ENCODE measurements around the gene EPHA10. TPM values are rescaled to one million over a fixed set of nuclear protein-coding genes. Genes with fewer than 3 reads are reported as not detected.

EPHA10 gene
- total RNA-seq = not detected in 2 replicates

DNA sequence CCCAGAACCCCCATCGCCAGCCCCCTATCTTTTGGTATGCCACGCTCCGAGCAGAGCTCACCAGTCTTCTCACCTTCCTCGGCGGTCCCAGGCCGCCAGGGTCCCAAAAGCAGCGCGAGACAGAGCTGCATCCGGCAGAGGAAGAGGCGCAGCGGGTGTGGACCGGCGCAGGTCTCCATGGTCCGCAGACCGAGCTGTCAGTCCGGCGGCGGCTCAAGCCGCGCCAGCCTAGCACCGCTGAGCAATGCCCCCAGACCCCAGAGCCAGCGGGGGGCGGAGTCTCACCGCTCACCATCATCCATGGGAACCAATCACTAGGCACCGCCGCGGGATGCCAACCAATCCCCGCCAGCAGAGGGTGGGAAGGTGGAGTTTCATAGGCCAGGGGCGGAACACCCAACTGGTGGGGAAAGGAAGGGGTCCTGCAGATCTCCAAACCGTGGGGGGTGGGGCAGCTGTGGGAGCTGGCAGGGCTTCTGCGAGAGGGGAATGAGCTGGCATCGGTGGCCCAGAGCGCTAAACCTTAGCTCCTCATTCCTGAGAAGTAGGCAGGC, at the start of gene EPHA10:
Gene EPHA10 (minus strand): TSS at position 233 of the 554 bp plus-strand sequence. CDS start 54 bp downstream, at position 179.

DNA sequence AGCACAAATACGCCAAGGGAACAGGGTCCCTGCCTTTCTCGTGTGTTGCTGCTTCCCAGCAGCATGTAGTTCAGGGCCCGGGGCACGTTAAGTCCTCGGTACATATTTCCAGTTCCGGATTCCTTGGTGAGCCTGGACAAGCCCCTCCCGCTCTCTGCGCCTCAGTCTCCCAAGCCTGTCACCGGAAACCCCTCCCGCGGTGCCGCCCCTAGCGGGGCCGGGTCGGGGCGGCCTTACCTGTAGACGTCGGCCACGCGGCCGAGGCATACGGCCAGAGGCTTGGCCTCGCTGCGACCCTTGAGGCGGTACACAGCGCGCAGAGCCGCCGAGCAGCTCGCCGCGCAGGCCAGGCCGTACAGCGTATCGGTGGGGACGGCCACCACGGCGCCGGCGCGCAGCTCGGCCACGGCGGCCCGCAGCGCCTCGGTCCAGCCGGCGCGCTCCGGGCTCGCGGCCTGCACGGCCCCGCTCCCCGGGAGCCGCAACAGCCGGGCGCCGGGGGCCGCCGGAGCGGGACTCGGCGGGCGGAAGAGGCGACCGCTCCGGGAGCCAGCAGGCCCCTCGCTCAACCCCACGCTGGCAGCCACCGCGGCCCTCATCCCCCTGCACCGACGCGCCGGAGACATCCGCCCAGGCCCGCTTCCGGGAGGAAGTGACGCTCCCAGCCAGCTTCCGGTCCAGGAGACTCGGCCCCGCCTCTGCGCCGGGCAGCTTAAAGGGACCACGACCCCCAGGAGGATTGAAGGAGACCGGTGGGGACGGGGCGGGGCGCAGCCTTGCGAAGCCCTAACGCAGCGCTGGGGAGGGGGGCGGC, 42.8 kb upstream of the EPHA10 start, which contains the start of the genes C1orf122 and YRDC:
Gene C1orf122 (plus strand): TSS at position 236 of the 814 bp plus-strand sequence. CDS start 615 bp downstream, outside the sequence.
Gene YRDC (minus strand): TSS at position 654 of the 814 bp plus-strand sequence. CDS start 28 bp downstream, at position 626.

DNA sequence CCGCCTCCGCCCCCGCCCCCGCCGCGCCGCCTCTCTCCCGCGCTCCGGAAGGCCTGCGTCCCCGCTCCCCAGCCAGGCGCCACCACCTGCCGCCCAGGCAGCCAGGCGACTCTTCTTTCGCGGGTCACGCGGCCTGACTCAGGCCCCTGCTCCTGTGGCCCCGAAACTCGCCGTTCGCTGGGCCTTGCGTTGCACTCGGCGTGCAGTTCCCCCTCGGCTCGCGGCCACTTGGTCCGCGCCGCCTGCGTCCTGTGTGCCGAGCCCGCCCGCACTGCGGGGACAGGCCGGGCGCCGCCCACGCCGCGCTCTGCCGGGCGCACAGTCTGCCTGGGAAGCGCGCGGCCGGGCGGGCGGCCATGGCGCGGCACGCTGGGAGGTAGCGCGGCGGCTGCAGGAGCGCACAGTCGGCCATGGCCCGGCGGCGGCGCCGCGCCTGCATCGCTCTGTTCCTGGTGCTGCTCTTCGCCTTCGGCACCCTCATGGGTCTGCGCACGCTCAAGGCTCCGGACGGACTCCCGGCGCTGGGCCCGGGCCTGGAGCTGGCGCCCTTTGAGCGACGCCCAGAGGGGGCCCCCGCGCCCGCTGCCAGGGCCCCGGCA, 29.0 kb upstream of the EPHA10 start, which contains the start of gene MANEAL:
Gene MANEAL (plus strand): TSS at position 75 of the 599 bp plus-strand sequence. CDS start 336 bp downstream, at position 411.

DNA sequence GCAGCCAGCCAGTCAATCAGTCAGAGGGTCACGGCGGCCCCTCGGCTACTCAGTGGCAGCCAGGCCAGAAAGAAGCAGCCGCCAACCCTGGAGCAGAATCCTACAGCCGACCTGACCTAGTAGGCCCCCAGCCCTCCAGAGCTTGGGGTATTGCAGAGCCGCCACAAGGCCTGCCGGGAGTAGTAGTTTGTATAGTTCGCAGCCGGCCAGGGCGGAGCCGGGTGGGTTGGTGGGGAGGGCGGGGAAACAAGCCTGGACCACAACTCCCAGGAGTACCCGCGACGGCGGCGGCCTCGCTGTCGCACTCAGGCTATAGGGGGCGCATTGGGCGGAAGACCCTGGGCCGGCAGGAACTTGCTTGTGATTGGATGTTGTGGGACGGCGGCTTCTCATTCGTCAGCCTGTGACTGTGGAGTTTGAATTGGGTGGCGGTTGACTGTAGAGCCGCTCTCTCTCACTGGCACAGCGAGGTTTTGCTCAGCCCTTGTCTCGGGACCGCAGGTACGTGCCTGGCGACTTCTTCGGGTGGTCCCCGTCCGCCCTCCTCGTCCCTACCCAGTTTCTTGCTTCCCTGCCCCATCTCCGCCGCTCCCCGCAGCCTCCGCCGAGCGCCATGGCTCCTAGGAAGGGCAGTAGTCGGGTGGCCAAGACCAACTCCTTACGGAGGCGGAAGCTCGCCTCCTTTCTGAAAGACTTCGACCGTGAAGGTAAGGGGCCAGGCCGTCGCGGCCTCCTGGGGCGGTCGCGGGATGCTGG, 72.7 kb downstream of the EPHA10 start, which contains the start of gene CDCA8:
Gene CDCA8 (plus strand): TSS at position 439 of the 756 bp plus-strand sequence. CDS start 175 bp downstream, at position 614.

Other genes starting within 250 kb of the EPHA10 start
- 17.7 and 21.2 TPM in 2 replicates for gene SNIP1, start 210.8 kb downstream of the EPHA10 start, total RNA-seq
- gene DNALI1, start 208.2 kb downstream of the EPHA10 start, total RNA-seq = 8.0 and 12.6 TPM in 2 replicates
- 23.2 and 40.1 TPM in 2 replicates for gene GNL2, start 169.2 kb downstream of the EPHA10 start, total RNA-seq
- gene RSPO1, start 130.2 kb downstream of the EPHA10 start, total RNA-seq = under 0.01 and 0.08 TPM in 2 replicates
- 6.2 and 17.8 TPM in 2 replicates for gene CDCA8, start 72.6 kb downstream of the EPHA10 start, total RNA-seq
- gene MANEAL, start 28.7 kb upstream of the EPHA10 start, total RNA-seq = not detected in 2 replicates
- 80.5 and 105 TPM in 2 replicates for gene C1orf122, start 42.7 kb upstream of the EPHA10 start, total RNA-seq
- gene YRDC, start 43.1 kb upstream of the EPHA10 start, total RNA-seq = 18.0 and 24.0 TPM in 2 replicates
- 2.3 and 3.4 TPM in 2 replicates for gene MTF1, start 94.5 kb upstream of the EPHA10 start, total RNA-seq
- 15.0 and 19.2 TPM in 2 replicates for gene INPP5B, start 181.9 kb upstream of the EPHA10 start, total RNA-seq
- gene SF3A3, start 224.9 kb upstream of the EPHA10 start, total RNA-seq = 44.2 and 58.6 TPM in 2 replicates
- 56.8 and 105 TPM in 2 replicates for gene FHL3, start 240.4 kb upstream of the EPHA10 start, total RNA-seq
- gene UTP11, start 247.6 kb upstream of the EPHA10 start, total RNA-seq = 47.3 and 56.9 TPM in 2 replicates

Measured in epithelial cell of alveolus of lung (primary cell).